Measurements from ENCODE around the gene DTNB. TPM values are rescaled to one million over a fixed set of nuclear protein-coding genes. Genes with fewer than 3 reads are reported as not detected.

The DTNB gene
- total and polyA plus RNA-seq, 12 donors = 4.7 to 27.5 (median 9.4) TPM

DNA sequence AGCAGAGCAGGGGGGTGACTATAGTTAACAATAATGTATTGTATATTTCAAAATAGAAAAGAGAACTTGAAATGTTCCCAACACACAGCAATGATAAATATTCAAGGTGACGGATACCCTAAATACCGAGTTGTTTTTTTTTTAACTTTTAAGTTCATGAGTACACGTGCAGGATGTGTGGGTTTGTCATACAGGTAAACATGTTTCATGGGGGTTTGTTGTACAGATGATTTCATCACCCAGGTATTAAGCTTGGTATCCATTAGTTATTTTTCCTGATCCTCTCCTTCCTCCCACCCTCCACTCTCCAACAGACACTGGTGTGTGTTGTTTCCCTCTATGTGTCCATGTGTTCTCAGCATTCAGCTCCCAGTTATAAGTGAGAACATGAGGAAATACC, 167.2 kb downstream of the DTNB start:
- H3K4me1 ChIP-seq (replicated peaks in 1 of 2) = no peaks in the 10 kb centered on the region
- WGBS, 4 donors = 88 to 91% (median 89%) methylated on average over 3 of the region's 3 CpGs
- TF ChIP-seq POLR2A (IDR thresholded peaks at IDR 0.05) = no peak
- TF ChIP-seq, protein P1, sequence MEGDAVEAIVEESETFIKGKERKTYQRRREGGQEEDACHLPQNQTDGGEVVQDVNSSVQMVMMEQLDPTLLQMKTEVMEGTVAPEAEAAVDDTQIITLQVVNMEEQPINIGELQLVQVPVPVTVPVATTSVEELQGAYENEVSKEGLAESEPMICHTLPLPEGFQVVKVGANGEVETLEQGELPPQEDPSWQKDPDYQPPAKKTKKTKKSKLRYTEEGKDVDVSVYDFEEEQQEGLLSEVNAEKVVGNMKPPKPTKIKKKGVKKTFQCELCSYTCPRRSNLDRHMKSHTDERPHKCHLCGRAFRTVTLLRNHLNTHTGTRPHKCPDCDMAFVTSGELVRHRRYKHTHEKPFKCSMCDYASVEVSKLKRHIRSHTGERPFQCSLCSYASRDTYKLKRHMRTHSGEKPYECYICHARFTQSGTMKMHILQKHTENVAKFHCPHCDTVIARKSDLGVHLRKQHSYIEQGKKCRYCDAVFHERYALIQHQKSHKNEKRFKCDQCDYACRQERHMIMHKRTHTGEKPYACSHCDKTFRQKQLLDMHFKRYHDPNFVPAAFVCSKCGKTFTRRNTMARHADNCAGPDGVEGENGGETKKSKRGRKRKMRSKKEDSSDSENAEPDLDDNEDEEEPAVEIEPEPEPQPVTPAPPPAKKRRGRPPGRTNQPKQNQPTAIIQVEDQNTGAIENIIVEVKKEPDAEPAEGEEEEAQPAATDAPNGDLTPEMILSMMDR (IDR thresholded peaks at IDR 0.05) = no peak

DNA sequence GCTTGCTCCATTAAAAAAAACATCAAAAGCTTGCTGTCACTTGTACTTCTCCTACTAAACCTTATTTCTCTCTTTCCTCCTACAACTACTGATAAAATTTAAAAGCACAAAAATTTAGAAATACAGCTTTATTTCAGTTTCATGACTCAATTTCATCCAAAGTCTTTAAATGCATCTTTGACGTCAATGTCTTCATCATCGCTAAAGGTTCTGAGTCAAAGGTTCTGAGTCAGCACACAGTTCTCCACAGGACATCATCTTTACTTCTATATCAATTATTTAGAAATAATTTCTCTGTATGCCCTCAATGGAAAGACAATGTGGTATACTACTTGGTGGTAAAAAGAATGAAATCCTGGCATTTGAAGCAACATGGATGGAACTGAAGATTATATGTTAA, 167.8 kb downstream of the DTNB start:
- intact Hi-C loops (cut with DNase I) = no loop called here
- H3K9me3 ChIP-seq (replicated peaks in 1 of 3) = no peaks in the 10 kb centered on the region
- WGBS, 4 donors = 91 to 96% (median 92%) methylated on average over 2 of the region's 2 CpGs
- TF ChIP-seq, protein P1 (IDR thresholded peaks at IDR 0.05) = no peak
- TF ChIP-seq POLR2A (IDR thresholded peaks at IDR 0.05) = no peak
- H3K27ac ChIP-seq = no peak overlapping the region
- no peak overlapping the region for H3K4me3 ChIP-seq
- DNase-seq = no peak
- H3K4me1 ChIP-seq (replicated peaks in 1 of 2) = no peaks in the 10 kb centered on the region
- no peaks in the 10 kb centered on the region for H3K36me3 ChIP-seq (replicated peaks in 1 of 2)
- no peaks in the 10 kb centered on the region for H3K27me3 ChIP-seq

More for the DNA sequence above, 167.2 kb downstream of the DTNB start:
- intact Hi-C loops (cut with DNase I) = no loop called here
- no peaks in the 10 kb centered on the region for H3K36me3 ChIP-seq (replicated peaks in 1 of 2)
- H3K27me3 ChIP-seq = no peaks in the 10 kb centered on the region
- H3K4me3 ChIP-seq = no peak overlapping the region
- H3K9me3 ChIP-seq (replicated peaks in 1 of 3) = no peaks in the 10 kb centered on the region
- no peak for DNase-seq
- no peak overlapping the region for H3K27ac ChIP-seq

DNA sequence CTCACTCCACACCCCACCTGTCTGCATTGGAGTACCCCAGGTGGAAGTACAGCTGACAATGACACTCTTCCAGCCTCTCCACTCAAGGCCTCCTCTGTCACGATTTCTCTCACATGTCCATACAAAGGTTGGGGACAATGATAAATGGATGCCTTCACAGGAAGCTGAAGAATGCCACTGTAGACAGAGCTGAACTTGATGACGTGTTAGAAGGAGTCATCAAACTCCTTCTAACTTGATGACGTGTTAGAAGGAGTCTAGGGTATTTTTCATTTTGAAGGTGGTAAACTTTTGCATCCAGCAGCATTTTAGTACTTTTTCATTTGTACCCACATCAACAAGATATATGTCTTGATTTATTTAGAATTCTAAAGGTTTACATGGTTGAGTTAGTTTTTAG, 168.2 kb downstream of the DTNB start:
- H3K4me3 ChIP-seq = no peak overlapping the region
- TF ChIP-seq POLR2A (IDR thresholded peaks at IDR 0.05) = no peak
- TF ChIP-seq, protein P1 (IDR thresholded peaks at IDR 0.05) = no peak
- intact Hi-C loops (cut with DNase I) = no loop called here
- H3K9me3 ChIP-seq (replicated peaks in 1 of 3) = no peaks in the 10 kb centered on the region
- WGBS, 4 donors = 77 to 83% (median 82%) methylated on average over 3 of the region's 3 CpGs
- H3K27ac ChIP-seq = no peak overlapping the region
- H3K27me3 ChIP-seq = no peaks in the 10 kb centered on the region
- H3K4me1 ChIP-seq (replicated peaks in 1 of 2) = peaks cover 0 to 4% of the 10 kb centered on the region in 2 donors
- no peak for DNase-seq
- H3K36me3 ChIP-seq (replicated peaks in 1 of 2) = no peaks in the 10 kb centered on the region

DNA sequence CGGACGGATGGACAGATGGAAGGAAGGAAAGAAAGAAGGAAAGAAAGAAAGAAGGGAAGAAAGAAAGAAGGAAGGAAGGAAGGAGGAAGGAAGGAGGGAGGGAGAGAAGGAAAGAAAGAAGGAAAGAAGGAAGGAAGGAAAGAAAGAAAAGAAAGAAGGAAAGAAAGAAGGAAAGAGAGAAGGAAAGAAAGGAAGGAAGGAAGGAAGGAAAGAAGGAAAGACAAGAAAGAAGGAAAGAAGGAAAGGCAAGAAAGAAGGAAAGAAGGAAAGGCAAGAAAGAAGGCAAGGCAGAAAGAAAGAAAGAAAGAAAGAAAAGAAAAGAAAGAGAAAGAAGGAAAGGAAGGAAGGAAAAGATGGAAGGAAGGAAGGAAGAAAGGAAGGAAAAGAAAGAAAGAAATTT, 169.1 kb downstream of the DTNB start:
- TF ChIP-seq, protein P1 (IDR thresholded peaks at IDR 0.05) = no peak
- TF ChIP-seq POLR2A (IDR thresholded peaks at IDR 0.05) = no peak
- DNase-seq = no peak
- peaks cover 0 to 5% of the 10 kb centered on the region in 2 donors for H3K4me1 ChIP-seq (replicated peaks in 1 of 2)
- no peak overlapping the region for H3K4me3 ChIP-seq
- H3K27me3 ChIP-seq = no peaks in the 10 kb centered on the region
- H3K9me3 ChIP-seq (replicated peaks in 1 of 3) = no peaks in the 10 kb centered on the region
- no peak overlapping the region for H3K27ac ChIP-seq
- H3K36me3 ChIP-seq (replicated peaks in 1 of 2) = no peaks in the 10 kb centered on the region
- intact Hi-C loops (cut with DNase I) = no loop called here
- WGBS, 4 donors = 98 to 100% (median 98%) methylated on average over 2 of the region's 2 CpGs
